ENCODE data around the gene KCNK15.
"Not testable (repeated sequence)": the region's sequence is repeated elsewhere in the genome, so short reads cannot be mapped to it uniquely, and the experiment has no call there.

The KCNK15 gene

DNA sequence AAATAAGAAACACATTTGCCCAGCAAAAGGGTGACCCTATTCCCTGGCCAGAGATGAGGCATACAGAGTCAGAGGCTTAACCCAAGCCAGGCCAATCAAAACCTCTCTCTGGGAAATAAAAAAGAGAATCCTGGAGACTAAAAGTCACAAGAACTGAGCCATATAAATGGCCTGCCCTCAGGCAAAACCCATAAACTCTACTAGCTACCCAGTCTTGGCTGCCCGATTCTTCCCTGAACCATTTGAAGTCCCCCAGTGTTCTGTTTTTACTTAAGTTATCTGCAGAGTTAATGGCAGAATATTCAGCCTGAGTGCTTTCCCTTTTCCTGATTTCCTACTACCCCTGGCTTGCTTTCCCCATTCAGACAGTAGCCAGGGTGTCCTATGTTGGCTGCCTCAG, 13.9 kb downstream of the KCNK15 start:
- no peak for DNase-seq

DNA sequence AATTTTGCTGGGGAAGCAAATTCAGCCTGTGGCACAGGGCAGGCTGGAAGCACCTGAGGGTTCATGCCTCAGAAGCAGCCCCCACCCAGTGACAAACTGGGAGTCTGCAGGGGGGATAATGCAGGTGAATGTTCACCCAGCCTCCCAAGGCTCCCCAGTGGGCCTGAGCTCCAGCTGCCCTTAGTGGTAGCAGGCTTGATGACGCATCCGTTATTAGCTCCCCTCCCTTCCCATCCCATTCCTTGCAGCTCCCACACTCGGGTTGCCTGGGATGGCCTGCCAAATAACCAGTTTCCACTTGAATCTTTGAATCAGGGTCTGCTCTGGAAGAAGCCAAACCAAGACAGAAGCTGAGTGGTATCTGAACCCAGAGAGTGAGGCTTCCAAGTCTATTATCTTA, 15.8 kb downstream of the KCNK15 start:
- no peak for DNase-seq

DNA sequence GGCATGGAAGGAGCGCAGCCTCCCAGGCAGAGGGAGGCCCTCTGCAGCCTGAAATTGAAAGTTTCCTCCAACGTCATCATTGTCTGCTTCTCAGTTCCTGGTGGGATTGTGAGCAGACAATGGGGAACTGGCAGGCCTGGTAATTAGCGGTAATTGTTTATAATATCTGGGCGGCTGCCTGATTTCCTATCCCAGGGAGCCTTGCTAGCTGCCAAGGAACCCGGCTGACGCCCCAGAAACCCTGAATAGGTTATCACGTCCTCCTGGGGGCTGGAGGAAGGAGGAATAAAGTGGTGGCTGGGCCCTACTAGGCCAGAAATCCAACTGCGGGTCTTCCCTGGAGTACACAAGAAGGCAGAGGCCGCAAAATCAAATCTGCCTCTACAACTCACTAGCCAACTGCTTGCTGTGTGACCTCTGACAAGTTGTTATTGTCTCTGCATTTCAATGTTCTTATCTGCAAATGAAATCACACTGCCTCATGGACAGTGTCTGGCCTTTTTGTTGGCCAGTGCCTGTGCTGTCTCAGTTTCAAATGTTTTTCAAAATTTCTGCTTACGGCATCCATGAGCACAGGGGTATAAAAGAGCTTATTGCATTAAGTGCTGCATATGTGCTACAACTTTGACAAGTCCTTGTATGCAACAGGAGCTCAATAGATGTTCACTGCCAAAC, 16.9 kb downstream of the KCNK15 start:
- no peak for DNase-seq

DNA sequence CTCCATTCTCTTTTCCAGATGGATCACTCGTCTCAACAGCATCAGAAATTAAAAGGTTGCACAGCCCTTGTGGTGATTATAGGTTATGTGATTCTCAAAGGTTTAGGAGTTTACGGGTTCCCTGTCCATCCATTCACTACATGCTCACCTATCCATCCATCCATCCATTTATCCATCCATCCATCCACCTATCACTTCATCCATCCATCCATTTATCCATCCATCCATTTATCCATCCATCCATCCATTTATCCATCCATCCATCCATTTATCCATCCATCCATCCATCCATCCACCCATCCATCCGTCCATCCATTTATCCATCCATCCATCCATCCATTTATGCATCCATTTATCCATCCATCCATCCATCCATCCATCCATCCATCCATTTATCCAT, 18.1 kb downstream of the KCNK15 start:
- DNase-seq, result not testable (repeated sequence)

DNA sequence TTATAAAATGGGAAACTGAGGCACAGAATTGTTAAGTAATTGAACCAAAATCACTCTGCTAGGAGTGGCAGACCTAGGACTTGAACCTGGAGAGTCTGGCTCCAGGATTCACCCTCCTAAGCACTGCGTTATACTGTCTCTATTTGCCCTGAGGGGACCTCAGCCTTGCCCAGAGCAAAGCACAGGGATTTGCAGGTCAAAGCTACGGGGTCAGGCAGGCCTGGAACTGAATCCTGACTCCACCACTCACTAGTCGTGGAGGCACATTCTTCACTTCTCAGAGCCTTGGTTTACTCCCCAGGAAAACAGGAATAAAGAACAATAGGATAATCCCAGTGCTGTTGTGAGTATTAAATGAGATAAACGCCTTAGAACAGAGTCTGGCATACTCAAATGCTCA, 19.4 kb downstream of the KCNK15 start:
- DNase-seq, result no peak

DNA sequence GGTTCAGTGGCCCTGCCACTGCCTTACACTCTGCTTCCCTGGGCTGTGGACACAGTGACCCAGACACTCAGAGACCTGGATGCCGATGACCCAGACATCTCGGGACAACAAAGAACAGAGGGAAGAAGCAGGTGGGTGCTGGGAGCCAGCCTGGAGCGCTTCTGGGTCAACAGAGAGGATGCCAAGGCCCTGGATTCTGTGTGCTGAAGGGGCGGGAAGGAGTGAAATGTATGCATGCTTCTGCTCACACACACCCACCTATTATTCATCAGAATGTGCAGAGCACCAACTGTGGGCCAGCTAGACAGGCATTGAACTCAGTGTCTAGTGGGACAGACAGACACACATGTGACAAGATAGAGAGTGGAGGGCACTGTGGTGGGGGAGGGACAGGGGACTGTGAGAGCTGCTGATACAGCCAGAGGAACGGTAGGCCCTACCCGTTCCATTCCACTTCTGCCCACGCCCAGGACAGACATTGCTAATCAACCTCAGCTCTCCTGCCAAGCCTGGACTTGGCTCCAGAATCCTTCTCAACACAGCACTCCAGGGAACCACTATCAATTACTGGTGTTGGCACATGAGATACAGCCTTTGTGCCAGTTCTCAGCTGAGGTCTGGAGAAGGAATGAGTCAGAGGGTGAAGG, 20.2 kb downstream of the KCNK15 start:
- no peak for DNase-seq

DNA sequence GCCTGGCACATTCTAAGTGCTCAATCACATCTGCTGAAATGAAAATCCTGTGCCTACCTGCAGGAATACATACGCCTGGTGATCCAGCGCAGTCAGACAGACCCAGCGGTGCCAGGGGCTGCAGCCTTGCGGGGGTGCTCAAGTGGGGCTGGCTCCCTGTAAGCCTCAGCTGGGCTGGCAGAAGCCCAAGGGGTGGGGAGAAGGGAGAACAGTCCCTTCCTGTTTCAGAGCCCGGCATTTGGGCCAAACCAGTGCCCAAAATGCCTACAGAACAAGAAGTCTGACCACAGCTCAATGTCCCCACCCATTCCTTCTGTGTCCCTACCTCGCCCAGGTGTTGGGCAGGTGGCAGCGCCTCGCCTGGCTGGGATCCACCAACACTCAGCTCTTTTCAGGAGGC, 22.6 kb downstream of the KCNK15 start:
- DNase-seq, result no peak

DNA sequence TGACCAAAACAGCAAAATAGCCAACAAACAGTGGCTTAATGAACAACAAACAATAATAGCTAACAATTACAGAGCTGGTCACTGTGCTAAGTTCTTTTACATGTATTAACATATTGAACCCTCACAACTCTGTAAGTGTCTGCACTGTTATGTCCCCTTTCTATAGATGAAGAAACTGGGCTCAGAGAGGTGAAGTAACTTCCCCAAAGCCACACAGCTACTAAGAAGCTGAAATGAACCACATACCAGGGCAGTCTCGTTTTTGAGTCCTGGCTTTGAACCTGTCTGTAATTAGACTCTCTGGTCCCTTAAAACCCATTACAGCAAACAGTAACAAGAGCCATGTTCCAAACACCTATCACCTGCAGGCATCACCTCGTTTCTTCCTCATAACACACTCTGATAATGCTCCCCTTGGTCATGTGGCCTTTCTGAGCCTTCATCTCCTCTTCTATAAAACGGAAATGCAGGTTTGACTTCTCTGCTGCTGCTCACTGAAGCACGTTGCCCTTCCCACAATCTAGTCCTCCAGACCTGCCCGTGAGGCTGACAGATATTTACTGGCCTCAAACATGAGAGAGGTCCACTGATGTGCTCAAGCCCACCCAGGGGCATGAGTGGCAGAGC, 23.3 kb downstream of the KCNK15 start:
- DNase-seq, result no peak

DNA sequence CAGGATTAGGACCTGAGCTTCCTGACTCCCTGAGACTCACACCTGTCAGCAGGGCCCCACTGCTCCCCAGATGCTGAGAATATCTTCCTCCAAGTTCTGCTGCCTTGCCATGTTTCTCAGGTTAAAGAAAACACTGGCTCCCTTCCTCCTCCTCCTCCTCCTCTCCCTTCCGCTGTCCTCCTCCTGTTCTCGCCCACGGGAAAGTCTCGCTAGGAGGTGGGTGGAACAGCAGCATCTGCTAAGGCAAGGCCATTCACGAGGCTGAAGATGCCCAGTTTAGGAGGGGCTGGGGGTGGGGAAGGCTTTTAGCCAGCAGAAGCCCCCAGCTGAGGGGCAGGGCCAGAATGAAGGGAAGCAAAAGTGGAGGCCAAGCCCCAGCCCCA, 23.8 kb downstream of the KCNK15 start:
- no peak for DNase-seq

DNA sequence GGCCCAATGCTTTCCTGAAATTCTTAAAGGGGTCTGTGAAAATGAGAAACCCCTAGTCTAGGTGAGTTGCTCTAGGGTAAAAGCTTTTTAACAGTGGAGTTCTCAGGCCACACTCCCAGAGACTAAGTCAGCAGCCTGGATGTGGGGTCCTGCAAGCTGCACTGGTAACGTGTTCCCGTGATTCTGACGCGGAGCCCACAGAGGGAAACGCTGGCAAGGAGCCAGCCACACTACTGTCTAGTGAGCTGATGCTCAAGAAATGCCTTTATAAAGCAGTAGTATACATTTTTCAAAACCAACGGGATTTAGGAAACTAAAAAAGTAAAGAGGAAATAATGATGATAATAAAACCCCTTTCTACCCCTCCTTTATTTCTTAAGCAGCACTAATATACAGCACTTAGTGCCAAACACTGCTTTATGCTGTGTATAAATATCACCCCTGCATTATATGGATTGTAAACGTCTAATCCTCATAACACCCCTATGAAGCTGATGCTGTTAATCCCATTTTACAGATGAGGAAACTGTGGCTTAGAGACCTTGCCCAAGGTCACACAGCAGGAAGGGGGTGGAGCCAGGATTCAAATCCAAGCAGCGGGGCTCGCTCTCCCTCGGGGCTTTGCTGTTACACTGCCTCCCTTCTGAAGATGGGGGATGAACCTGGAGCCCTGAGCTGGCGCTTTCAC, 25.0 kb downstream of the KCNK15 start:
- no peak for DNase-seq

DNA sequence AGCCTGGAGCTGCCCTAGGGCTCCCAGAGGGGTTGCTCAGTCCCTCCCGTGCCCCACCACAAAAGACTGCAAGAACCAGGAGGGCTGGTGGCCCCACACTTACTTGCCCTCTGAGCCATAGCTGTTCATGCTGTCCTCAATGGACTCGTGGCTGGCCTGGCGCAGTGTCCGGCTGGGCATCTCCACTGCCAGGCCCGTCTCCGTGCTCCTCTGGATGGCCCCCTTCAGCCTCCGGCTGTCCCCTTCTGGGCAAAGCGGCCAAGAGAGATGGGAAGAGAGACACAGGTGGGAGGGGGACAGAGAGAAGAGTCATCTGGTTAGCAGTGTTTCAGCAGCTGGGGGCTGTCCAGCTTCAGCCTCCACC, 25.5 kb downstream of the KCNK15 start:
- DNase-seq, result no peak

DNA sequence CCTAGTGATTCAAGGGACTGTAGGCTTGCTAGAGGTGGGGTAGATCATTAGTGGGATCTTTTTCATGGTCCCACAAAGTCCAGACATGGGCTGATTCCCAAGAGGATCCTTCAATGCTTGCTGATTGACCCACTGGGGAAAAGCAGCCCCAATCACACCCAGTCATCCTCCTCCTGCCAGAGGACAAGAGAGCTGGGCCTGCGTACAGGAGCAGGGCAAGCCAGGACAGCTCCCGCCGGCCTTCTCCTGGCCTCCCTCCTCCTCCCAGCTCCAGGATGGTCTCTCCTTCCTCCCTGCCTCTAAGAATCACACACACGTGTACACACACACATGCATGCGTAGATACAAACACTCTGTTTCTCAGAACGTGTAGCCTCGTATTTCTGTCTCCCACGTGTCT, 27.0 kb downstream of the KCNK15 start:
- DNase-seq, result no peak

DNA sequence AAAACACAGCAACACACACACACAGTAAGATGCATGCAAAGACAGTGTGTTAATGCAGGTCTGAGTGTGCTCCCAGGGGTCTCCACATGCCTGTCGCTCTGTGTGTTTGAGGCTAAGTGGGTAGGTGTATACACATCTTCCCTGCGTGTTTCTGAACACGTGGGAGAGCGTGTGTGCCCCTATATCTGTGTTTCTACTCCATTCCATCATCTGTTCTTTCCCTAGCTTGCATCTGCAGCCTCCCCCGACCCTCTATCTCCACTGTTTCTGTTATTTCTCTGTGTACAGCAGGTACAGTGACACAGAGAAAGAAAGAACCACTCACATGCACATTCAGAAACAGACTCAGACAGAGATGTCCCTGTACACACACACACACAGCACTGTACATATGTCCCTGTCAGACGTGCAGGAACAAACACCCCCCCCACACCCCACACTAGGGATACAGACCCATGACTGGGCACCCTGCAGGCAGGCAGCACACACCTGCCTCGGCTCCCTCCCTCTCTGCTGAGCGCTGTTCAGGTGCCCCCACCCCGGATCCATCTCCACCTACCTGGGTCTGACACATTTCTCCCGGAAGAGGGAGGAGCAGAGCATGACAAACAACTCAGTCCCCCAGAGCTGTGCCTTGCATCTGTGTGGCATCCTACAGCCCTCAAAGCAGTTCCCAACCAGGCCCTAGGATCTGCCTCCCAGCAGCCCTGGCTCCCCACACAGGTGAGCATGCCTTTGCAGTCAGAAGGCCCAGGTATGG, 27.6 kb downstream of the KCNK15 start:
- no peak for DNase-seq

DNA sequence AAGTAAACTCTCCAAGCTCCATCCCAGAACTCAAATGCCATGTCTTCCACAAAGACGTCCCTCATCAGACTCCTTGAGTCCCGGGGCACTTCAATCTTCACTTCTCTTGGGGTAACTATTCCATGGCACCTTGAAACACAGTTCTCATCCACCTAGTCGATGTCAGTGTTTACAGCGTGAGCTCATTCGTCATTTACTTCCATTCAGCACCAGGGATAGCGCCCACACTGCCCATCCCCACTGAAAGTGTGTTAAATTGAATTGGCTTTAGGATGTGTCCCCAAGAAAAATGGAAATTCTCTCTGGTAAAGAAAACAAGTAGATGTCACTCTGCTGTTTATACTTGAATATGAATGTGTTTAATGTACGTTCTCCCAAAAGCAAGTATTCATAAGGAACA, 31.3 kb downstream of the KCNK15 start:
- DNase-seq, result no peak

DNA sequence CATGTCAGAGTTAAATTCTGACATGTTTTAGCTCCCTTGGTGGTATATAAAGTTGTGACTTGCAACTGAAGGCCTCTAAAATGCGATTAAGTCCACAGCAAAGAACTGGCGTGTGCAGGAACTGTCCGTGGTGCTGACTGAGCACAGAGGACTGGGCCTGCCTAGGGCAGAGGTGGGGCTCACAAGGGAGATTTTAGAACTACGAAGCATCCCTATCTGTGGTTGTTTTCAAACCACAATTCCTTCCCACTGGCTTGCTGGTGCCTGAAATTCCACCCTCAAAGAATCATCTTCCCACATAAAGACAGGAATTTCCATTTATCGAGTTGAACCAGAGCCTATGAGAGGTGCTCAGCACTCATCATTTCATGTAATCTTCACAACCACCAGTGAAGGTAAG, 34.6 kb downstream of the KCNK15 start:
- peak; percentile 53 for DNase-seq

DNA sequence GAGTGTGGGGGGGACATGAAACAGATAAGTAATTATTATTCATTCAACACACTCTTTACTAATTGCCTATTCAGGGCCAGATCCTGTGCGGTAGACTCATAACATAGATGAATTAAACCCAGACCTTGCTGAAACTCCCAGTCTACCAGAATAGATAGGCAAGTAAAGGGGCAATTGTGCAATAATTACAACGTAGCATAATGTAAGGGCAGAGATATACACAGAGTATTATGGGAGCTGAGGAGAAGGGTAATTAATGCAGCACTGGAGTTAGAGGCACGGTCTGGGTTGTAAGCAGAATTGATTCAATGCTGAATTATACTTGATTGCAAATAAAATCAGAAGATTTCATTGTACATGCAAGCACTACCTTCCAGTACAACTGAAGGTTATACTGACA, 35.5 kb downstream of the KCNK15 start:
- DNase-seq, result no peak

DNA sequence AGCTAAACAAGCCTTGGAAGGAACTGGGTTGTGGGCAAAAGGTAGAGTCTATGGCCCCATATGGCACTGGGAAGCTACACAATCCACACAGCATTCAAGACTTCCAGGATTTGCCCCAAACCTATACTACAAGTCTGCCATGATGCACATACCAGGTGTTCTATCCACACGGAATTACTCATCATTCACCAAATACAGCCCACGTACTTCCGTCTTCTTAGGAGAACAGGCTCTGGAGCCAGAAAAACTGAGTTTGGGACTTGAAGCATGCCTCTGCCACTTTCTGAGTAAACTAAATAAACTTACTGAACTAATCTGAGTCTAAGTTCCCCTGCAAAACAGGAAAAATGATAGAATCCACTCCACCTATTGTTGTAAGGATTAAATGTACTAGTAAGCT, 36.1 kb downstream of the KCNK15 start:
- DNase-seq, result no peak

DNA sequence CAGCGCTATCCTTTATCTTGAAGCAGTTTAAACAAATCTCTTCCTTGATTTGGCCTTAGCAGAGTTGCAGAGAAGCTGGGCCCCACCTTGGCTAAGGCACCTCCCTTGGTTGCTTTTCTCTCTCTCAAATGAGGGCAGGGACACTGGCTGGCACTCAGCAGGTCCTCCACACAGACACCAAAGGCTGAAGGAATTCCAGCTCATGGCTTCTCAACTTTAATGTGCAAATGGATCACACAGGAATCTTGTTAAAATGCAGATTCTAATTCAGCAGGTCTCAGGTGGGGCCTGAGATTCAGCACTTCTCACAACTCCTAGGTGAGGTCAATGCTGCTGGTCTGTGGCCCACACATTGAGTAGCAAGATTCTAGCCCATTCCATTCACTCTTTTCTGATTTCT, 39.0 kb downstream of the KCNK15 start:
- DNase-seq, result no peak

DNA sequence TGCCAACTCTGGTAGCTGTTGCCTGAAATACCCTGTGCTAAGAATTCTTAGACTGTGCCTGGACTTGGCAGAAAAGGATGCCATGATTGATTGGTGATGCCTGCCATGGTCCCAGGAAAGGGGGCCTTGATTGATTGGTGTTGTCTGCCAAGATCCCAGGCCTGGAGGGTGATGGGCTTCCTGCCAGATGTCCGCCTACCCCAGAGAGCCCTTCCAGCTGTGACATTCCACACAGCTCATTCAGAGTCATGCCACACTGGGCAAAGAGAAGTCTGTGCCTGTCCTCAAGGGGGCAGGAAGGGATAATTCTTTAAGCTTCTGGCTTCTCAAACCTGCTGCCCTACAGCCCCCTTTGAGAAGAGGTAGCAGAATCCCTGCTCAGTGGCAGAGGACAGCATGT, 40.1 kb downstream of the KCNK15 start:
- no peak for DNase-seq

DNA sequence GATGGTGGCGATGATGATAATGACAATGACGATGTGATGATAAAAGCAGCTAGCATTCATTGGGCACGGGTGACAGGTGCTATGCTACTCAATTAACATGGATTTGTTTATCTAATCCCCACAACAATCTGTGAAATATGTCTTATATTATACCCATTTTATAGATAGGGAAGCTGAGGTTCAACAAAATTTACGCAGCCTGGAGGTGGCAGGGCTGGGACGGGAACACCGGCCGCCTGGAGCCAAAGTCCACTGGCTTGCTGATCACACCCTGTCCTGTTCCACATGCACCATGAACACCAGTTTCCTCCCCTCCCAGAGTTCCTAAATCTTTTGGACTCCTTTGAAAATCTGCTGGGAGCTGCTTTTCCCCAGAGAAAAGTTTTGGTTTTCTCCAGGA, 41.6 kb downstream of the KCNK15 start:
- DNase-seq, result no peak

DNA sequence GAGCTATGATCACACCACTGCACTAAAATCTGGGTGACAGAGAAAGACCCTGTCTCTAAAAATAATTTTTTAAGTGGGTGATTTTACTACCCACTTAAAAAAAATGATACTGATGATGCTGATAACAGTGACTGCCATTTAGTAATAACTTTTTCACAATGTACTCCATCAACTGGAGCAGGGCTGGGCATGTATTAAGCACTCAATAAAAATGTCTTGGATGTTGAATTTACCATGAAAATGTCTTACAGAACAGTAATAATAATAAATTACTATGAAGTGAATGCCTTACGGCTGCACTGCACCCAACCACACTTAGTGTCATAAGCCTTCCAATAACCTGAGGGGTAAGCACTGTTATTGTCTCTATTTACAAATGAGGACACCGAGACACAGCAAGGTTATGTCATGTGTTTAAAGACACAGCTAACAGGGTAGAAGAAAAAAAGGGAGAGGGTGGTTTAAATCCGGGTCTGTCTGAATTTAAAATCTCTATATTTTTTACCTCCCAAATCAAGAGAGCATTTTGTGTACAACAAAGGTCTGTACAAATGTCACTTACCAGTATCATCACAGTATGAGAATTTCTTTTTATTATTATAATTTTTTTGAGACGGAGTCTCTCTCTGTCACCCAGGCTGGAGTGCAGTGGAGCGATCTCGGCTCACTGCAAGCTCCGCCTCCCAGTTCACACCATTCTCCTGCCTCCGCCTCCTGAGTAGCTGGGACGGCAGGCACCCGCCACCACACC, 43.2 kb downstream of the KCNK15 start:
- DNase-seq, result no peak

DNA sequence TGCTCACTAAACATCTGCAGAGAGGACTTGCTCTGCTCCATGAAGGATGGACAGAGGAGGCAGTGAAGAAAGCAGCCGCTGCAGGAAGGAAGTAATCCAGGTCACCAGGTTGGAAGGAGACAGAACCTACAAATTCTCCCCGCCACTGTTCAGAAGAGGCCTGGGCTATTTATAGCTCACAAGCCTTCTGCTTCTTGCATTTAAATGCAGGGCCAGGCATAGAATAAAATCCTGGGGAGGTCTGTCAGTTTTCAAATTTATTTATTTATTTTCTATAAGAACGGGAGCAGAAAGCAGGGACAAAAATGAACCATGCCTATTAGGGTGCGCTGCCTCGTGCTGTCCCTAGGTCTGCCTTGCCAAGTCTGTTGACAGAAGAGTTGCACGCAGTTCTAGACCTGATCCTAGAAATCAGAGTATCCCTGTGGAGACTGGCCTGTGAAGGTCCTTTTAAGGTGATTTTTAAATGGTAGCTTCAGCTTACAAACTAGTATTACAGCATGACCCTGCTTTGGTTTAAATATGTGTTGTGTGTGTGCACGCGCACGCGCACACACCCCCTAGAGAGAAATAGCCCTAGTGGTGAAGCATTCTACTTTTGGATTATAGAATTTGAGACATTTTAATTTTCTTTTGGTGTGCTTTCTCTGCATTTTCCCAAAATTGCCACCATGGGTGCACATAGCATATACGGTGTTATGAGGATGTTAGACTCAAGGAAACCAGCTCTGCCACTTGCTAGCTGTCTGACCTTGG, 45.2 kb downstream of the KCNK15 start:
- no peak for DNase-seq

Data from stimulated activated CD4-positive, alpha-beta T cell treated with anti-CD3 and anti-CD28 coated beads, Interleukin-15, amount 100 ng/mL, for 24 hours (primary cell).